Keratinocyte (primary cell): ENCODE data around the gene HYAL3. TPM values are rescaled to one million over a fixed set of nuclear protein-coding genes. Genes with fewer than 3 reads are reported as not detected.
"Not testable (repeated sequence)": the region's sequence is repeated elsewhere in the genome, so short reads cannot be mapped to it uniquely, and the experiment has no call there.

Source experiments
- DNase-seq: peaks from one replicate; pipeline ENCODE4 v3.0.0-alpha.2; 2011; ENCODE audit warnings: low read depth, missing footprints, low spot score
- FAIRE-seq: peaks from 2 replicates; lab custom pipeline; 2011; peaks lifted over from hg19 to GRCh38; lab: Jason Lieb, UNC
- H2AFZ ChIP-seq: 2 replicates; pipeline ENCODE4 v1.6.0; 2012; ENCODE audit warnings: low read length, control low read depth, inconsistent platforms; ENCODE audit not compliant: control insufficient read depth
- H3K27ac ChIP-seq: 2 replicates; pipeline ENCODE4 v1.5.1; 2011; ENCODE audit warnings: low read length; ENCODE audit not compliant: control insufficient read depth, insufficient read depth
- H3K27me3 ChIP-seq: 3 replicates; pipeline ENCODE4 v1.6.0; 2011; ENCODE audit warnings: low read length; ENCODE audit not compliant: control insufficient read depth, insufficient read depth; ENCODE audit errors: extremely low read depth
- H3K36me3 ChIP-seq, 2 experiments: 2 replicates in 1 of 2; 3 replicates in 1 of 2; pipeline ENCODE4 v1.5.1; 2011; ENCODE audit warnings: low read length in 2 of 2, mild to moderate bottlenecking in 1 of 2; ENCODE audit not compliant: control insufficient read depth in 2 of 2, insufficient read depth in 2 of 2; ENCODE audit errors: extremely low read depth in 1 of 2
- H3K4me1 ChIP-seq: 3 replicates; pipeline ENCODE4 v1.5.1; 2011; ENCODE audit warnings: low read length; ENCODE audit not compliant: control insufficient read depth, insufficient read depth; ENCODE audit errors: extremely low read depth
- H3K4me2 ChIP-seq: 3 replicates; pipeline ENCODE4 v1.6.0; 2011; ENCODE audit warnings: low read depth, low read length; ENCODE audit not compliant: control insufficient read depth, insufficient read depth; ENCODE audit errors: extremely low read depth
- H3K4me3 ChIP-seq, 3 experiments: fragments of 200-600 bp in 1 of 3; sonication (generic) in 1 of 3; 2 replicates in 2 of 3; 3 replicates in 1 of 3; pipeline ENCODE4 v1.5.1; 2011 to 2016; ENCODE audit warnings: low read length in 3 of 3, mild to moderate bottlenecking in 3 of 3, control low read depth in 2 of 3, inconsistent platforms in 1 of 3, low read depth in 1 of 3, mixed read lengths in 1 of 3, mixed run types in 1 of 3, moderate library complexity in 1 of 3; ENCODE audit not compliant: control insufficient read depth in 2 of 3, insufficient read depth in 2 of 3; ENCODE audit errors: extremely low read depth in 1 of 3
- H3K79me2 ChIP-seq: 2 replicates; pipeline ENCODE4 v1.6.0; 2012; ENCODE audit warnings: low read length; ENCODE audit not compliant: control insufficient read depth, insufficient read depth
- H3K9ac ChIP-seq: 3 replicates; pipeline ENCODE4 v1.6.0; 2011; ENCODE audit warnings: low read length; ENCODE audit not compliant: control insufficient read depth, insufficient read depth; ENCODE audit errors: extremely low read depth
- H3K9me1 ChIP-seq: 3 replicates; pipeline ENCODE4 v1.6.0; 2011; ENCODE audit warnings: low read length; ENCODE audit not compliant: control insufficient read depth, insufficient read depth; ENCODE audit errors: extremely low read depth
- H3K9me3 ChIP-seq: 2 replicates; pipeline ENCODE4 v1.5.1; 2012; ENCODE audit warnings: low read depth, low read length; ENCODE audit not compliant: control insufficient read depth
- H4K20me1 ChIP-seq: 3 replicates; pipeline ENCODE4 v1.6.0; 2011; ENCODE audit warnings: low read length; ENCODE audit not compliant: control insufficient read depth, insufficient read depth; ENCODE audit errors: extremely low read depth
- EZH2 ChIP-seq: IDR thresholded peaks from one replicate; pipeline ENCODE4 v1.6.1; 2012; ENCODE audit warnings: inconsistent platforms, mild to moderate bottlenecking, low read length, moderate library complexity
- dilution Hi-C: fragments of 300-500 bp; cut with MboI; formaldehyde crosslinking; loops from one replicate; pipeline ENCODE4 v1.7.0; 2020; ENCODE audit warnings: low sequenced_read_pairs; ENCODE audit not compliant: extremely low pct_ligation_motif_present
- polyA plus RNA-seq, 5 experiments: library from polyadenylated mRNA; depleted of rRNA in 3 of 5; stranded (reverse) in 3 of 5; stranded (forward) in 1 of 5; unstranded in 1 of 5; fragments of >200 nt; gene quantifications; 1 replicate in 1 of 5; 2 replicates in 3 of 5; 3 replicates in 1 of 5; pipeline versions ENCODE4 v1.2.1 to v1.2.3, GENCODE V29; 2011 to 2012; ENCODE audit warnings: missing spikeins in 2 of 5, low read depth in 1 of 5, low replicate concordance in 1 of 5
- TF ChIP-seq, protein P1 (sequence below), 3 experiments: IDR thresholded peaks in 1 of 3; conservative IDR thresholded peaks in 1 of 3; optimal IDR thresholded peaks in 1 of 3; 2 replicates in 2 of 3; 3 replicates in 1 of 3; pipeline versions ENCODE3 to v1.5.1; 2011; ENCODE audit warnings: low read length in 3 of 3, mild to moderate bottlenecking in 3 of 3, moderate library complexity in 2 of 3, control low read depth in 1 of 3, inconsistent platforms in 1 of 3; ENCODE audit not compliant: insufficient read depth in 2 of 3; ENCODE audit errors: extremely low read depth in 1 of 3

HYAL3 gene
- polyA plus RNA-seq, 1 donor (not counting 4 experiments of a cell fraction or from before 2014, with no cell fraction given), result 6.6 TPM

DNA sequence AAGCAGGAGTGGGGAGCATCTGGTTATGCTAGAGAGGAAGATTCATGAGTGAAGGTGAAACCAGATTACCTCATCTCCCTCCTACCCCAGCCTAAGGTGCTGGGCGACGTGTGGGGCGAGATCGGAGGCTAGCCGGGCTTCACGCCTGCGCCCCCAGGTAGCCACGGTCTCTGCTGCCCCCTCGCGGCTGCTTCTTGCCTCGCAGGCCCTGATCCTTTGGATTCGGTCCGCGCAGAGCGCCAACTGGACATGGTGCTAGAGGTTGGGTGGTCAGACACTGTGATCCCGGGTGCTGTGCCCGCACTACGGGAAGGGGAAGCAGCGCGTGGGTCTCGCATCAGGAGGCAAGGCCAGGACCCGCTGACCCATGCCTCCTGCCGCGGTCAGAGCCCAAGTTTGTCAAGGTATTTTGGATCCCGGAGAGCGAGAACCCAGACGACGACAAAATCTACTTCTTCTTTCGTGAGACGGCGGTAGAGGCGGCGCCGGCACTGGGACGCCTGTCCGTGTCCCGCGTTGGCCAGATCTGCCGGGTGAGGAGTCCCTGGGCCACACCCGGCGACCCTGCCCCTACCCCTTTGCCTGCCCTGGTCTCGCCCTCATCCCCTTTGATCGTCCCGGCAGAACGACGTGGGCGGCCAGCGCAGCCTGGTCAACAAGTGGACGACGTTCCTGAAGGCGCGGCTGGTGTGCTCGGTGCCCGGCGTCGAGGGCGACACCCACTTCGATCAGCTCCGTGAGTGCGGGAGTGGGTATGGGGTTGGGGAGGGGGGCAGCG, 26.1 kb downstream of the HYAL3 start:
- H3K36me3 ChIP-seq, result no peaks in the 10 kb centered on the region
- H3K4me3 ChIP-seq, result peak overlapping the region in 2 of 3 experiments; percentile 21 to 50
- TF ChIP-seq, protein P1, sequence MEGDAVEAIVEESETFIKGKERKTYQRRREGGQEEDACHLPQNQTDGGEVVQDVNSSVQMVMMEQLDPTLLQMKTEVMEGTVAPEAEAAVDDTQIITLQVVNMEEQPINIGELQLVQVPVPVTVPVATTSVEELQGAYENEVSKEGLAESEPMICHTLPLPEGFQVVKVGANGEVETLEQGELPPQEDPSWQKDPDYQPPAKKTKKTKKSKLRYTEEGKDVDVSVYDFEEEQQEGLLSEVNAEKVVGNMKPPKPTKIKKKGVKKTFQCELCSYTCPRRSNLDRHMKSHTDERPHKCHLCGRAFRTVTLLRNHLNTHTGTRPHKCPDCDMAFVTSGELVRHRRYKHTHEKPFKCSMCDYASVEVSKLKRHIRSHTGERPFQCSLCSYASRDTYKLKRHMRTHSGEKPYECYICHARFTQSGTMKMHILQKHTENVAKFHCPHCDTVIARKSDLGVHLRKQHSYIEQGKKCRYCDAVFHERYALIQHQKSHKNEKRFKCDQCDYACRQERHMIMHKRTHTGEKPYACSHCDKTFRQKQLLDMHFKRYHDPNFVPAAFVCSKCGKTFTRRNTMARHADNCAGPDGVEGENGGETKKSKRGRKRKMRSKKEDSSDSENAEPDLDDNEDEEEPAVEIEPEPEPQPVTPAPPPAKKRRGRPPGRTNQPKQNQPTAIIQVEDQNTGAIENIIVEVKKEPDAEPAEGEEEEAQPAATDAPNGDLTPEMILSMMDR (optimal IDR thresholded peaks at IDR 0.05 in 1 of 3, IDR thresholded peaks at IDR 0.05 in 1 of 3, conservative IDR thresholded peaks at IDR 0.05 in 1 of 3; ENCODE audit: extremely low read depth in 1 of 3, insufficient read depth in 2 of 3, low read length in 3 of 3), result peak in 2 of 3 experiments; percentile 95 to 98
- TF ChIP-seq EZH2, result no peak
- no peak overlapping the region for H3K27ac ChIP-seq
- no peaks in the 10 kb centered on the region for H3K9me1 ChIP-seq
- DNase-seq (no peak), FAIRE-seq (peak; percentile 43)
- H3K9ac ChIP-seq, result peak overlapping the region; percentile 18
- dilution Hi-C loops, result no loop called here
- H3K27me3 ChIP-seq, result peaks cover 40% of the 10 kb centered on the region
- peak overlapping the region; percentile 81 for H2AFZ ChIP-seq
- H3K9me3 ChIP-seq, result no peaks in the 10 kb centered on the region
- H3K4me1 ChIP-seq, result peaks cover 28% of the 10 kb centered on the region
- H4K20me1 ChIP-seq, result no peaks in the 10 kb centered on the region
- H3K79me2 ChIP-seq, result no peaks in the 10 kb centered on the region
- peak overlapping the region; percentile 87 for H3K4me2 ChIP-seq

DNA sequence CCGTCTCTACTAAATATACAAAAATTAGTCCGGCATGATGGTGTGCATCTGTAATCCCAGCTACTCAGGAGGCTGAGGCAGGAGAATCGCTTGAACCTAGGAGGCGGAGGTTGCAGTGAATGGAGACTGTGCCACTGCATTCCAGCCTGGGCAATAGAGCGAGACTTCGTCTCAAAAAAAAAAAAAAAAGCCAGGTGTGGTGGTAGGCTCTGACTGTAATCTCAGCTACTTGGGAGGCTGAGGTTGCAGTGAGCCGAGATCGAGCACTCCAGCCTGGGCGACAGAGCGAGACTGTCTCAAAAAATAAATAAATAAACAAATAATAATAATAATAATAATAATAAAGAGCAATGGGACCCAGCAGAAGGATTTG, 26.7 kb downstream of the HYAL3 start:
- H3K4me3 ChIP-seq, H3K9me3 ChIP-seq, H3K79me2 ChIP-seq, FAIRE-seq, H3K9ac ChIP-seq, DNase-seq, dilution Hi-C loops, H3K36me3 ChIP-seq, H3K9me1 ChIP-seq, H4K20me1 ChIP-seq, H2AFZ ChIP-seq, H3K27ac ChIP-seq: not testable (repeated sequence)
- Histone ChIP-seq H3K4me2 (peak overlapping the region; percentile 87), H3K27me3 (peaks cover 40% of the 10 kb centered on the region), H3K4me1 (peaks cover 28% of the 10 kb centered on the region)
